ENCODE measurements around the gene RNFT2.

DNA sequence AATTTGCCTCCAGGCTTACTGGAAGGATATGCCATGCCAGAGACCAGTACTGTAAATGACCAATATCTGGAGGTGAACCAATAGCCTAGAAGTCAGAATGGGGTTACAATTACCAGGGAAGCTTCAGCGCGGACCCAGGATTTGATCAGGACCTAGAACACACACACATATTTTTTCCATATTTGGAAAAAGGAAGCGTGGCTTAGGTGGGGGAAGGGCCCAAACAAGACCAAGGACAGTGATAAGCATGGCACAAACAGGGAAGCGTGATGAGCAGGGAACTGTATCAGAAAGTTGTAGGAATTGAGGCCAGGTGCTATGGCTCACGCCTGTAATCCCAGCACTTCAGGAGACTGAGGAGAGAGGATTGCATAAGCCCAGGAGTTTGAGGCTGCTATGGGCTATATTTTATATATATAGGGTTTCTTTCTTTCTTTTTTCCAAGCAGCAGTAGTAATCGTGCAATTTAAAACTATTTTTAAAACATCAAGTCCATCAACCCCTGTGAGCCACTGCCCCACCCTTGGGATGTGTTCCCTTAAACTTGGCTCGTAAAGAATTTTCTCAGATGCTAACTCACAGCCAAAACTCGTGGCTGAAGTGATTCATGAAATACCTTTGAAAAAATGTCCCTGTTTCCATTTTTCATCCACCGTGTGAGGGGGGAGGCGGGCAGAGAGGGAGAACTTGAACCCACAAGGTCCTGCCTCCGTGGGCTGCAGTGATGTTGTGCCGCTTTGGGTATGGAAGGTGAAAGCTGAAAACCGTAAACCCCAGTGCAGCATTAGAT is 126.5 kb downstream of the RNFT2 start:
- TF ChIP-seq TCF7L2 (IDR thresholded peaks at IDR 0.05; ENCODE audit: low read depth, low read length) (no peak), POLR2AphosphoS5 (IDR thresholded peaks at IDR 0.05; ENCODE audit: low read depth, low read length) (no peak), SIN3A (IDR thresholded peaks at IDR 0.05; ENCODE audit: borderline replicate concordance, insufficient read depth, low read depth, low read length) (no peak)
- TF ChIP-seq, protein P1, sequence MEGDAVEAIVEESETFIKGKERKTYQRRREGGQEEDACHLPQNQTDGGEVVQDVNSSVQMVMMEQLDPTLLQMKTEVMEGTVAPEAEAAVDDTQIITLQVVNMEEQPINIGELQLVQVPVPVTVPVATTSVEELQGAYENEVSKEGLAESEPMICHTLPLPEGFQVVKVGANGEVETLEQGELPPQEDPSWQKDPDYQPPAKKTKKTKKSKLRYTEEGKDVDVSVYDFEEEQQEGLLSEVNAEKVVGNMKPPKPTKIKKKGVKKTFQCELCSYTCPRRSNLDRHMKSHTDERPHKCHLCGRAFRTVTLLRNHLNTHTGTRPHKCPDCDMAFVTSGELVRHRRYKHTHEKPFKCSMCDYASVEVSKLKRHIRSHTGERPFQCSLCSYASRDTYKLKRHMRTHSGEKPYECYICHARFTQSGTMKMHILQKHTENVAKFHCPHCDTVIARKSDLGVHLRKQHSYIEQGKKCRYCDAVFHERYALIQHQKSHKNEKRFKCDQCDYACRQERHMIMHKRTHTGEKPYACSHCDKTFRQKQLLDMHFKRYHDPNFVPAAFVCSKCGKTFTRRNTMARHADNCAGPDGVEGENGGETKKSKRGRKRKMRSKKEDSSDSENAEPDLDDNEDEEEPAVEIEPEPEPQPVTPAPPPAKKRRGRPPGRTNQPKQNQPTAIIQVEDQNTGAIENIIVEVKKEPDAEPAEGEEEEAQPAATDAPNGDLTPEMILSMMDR (IDR thresholded peaks at IDR 0.05): no peak
- TF ChIP-seq, protein P2, sequence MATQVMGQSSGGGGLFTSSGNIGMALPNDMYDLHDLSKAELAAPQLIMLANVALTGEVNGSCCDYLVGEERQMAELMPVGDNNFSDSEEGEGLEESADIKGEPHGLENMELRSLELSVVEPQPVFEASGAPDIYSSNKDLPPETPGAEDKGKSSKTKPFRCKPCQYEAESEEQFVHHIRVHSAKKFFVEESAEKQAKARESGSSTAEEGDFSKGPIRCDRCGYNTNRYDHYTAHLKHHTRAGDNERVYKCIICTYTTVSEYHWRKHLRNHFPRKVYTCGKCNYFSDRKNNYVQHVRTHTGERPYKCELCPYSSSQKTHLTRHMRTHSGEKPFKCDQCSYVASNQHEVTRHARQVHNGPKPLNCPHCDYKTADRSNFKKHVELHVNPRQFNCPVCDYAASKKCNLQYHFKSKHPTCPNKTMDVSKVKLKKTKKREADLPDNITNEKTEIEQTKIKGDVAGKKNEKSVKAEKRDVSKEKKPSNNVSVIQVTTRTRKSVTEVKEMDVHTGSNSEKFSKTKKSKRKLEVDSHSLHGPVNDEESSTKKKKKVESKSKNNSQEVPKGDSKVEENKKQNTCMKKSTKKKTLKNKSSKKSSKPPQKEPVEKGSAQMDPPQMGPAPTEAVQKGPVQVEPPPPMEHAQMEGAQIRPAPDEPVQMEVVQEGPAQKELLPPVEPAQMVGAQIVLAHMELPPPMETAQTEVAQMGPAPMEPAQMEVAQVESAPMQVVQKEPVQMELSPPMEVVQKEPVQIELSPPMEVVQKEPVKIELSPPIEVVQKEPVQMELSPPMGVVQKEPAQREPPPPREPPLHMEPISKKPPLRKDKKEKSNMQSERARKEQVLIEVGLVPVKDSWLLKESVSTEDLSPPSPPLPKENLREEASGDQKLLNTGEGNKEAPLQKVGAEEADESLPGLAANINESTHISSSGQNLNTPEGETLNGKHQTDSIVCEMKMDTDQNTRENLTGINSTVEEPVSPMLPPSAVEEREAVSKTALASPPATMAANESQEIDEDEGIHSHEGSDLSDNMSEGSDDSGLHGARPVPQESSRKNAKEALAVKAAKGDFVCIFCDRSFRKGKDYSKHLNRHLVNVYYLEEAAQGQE (IDR thresholded peaks at IDR 0.05; ENCODE audit: insufficient read depth in 1 of 2, low read depth in 2 of 2, low read length in 1 of 2): no peak

Measured in Panc1 (cell line).